Measurements from ENCODE around the gene UBAC2. TPM values are rescaled to one million over a fixed set of nuclear protein-coding genes. Genes with fewer than 3 reads are reported as not detected.
"Not testable (repeated sequence)": the region's sequence is repeated elsewhere in the genome, so short reads cannot be mapped to it uniquely, and the experiment has no call there.

The UBAC2 gene
- total RNA-seq, 2 experiments from 2014 or later: 52.8 to 60.8 TPM

DNA sequence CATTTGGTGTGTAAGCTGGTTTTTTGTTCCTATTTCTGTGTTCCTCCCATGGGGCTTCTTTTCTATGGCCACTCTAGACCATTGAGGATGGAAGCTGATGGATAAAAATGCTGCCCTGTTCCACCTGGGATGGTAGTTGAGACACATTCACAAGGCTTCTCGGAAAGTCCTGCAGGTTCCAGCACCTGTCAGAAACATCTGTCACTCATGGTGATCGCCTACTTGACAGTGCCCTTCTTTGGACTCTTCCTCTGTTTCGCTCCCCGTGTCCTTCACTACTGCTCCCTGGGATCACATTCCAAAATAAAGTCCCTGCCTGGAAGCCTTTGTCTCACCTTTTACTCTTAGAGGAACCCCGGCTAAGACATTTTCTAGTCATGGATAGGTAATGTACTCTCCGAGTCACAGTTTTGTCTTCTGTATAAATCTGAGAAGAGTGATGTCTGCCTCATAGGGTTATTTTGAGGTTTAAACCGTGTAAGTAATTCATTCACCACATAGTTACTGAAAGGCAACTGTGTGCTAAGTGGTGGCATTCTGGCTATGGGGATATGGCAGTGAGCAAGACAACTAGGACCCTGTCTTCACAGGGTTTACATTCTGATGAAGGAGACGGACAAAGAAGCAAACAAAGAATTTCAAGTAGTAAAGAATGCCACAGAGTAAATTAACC is 21.0 kb downstream of the UBAC2 start:
- Mint-ChIP-seq H3K4me3 (peak overlapping the region; percentile 10), H3K27me3 (no peaks in the 10 kb centered on the region), H3K36me3 (peaks cover 34% of the 10 kb centered on the region), H3K4me1 (peaks cover 89% of the 10 kb centered on the region), H3K9me3 (ENCODE audit: low read depth) (no peaks in the 10 kb centered on the region), H3K27ac (peak overlapping the region; percentile 84)
- no peak for DNase-seq
- ATAC-seq: no peak
- CTCF ChIA-PET: interaction anchor here (1.0 kb wide), 1 partner anchor 9 kb away, joined by 4 read pairs; no protein-coding TSS in a partner anchor

DNA sequence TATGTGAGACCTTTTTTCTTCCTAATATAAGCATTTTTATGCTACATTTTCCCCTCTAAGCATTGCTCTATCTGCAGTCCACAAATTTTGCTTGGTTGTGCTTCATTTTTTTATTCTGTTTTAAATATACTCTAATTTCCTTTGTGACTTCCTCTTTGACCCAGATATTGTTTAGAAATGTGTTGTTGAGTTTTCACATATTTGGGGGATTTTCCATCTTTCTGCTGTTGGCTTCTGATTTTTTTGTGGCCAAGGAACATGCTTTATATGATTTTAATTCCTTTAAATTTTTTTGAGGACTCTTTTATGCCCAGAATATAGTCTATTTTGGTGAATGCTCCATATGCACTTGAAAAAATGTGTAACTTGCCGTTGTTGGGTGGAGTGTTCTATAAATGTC is 22.9 kb downstream of the UBAC2 start:
- H3K4me3 Mint-ChIP-seq: peak overlapping the region; percentile 14
- ATAC-seq (no peak), DNase-seq (no peak)
- peaks cover 86% of the 10 kb centered on the region for H3K4me1 Mint-ChIP-seq
- CTCF ChIA-PET: interaction anchor here (0.7 to 1.3 kb wide), 3 partner anchors 45 to 213 kb away, joined by 3 to 6 read pairs (median 4); no protein-coding TSS in a partner anchor
- peaks cover 38% of the 10 kb centered on the region for H3K36me3 Mint-ChIP-seq
- peak overlapping the region; percentile 71 for H3K27ac Mint-ChIP-seq
- H3K27me3 Mint-ChIP-seq: no peaks in the 10 kb centered on the region
- H3K9me3 Mint-ChIP-seq (ENCODE audit: low read depth): no peaks in the 10 kb centered on the region

DNA sequence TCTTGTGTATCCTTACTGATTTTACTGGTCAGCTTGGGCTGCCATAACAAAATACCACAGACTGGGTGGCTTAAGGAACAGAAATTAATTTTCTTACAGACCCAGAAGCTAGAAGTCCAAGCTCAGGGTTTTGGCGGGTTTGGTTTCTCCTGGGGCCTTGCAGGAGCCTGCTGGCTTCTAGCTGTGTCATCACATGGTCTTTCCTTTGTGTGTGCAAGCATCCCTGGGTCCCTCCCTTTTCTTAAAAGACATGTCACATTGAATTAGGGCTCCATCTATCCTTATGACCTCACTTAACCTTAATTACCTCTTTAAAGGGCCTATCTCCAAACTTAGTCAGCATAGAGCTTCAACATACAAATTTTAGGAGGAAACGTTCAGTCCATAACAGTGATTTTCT is 23.4 kb downstream of the UBAC2 start:
- DNase-seq (no peak), ATAC-seq (no peak)
- H3K36me3 Mint-ChIP-seq: peaks cover 38% of the 10 kb centered on the region
- peak overlapping the region; percentile 14 for H3K4me3 Mint-ChIP-seq
- no peaks in the 10 kb centered on the region for H3K9me3 Mint-ChIP-seq (ENCODE audit: low read depth)
- H3K27me3 Mint-ChIP-seq: no peaks in the 10 kb centered on the region
- H3K27ac Mint-ChIP-seq: peak overlapping the region; percentile 71
- peaks cover 86% of the 10 kb centered on the region for H3K4me1 Mint-ChIP-seq
- CTCF ChIA-PET: interaction anchor here (1.2 to 1.3 kb wide), 2 partner anchors 45 to 213 kb away, joined by 4 to 6 read pairs; no protein-coding TSS in a partner anchor

DNA sequence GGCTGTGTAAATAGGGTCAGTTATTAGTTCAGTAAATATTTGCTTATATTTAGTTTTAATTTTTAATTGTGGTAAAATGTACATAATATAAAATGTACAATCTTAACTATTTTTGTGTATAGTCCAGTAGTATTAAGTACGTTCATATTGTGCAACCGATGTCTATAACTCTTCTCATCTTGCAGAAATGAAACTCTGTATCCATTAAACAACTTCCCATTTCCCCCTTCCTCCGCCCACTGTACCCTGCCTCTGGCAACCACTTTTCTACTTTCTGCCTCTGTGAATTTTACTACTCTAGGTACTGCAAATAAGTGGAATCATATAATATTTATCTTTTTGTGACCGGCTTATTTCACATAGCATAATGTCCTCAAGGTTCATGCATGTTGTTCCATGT is 24.4 kb downstream of the UBAC2 start:
- no peak overlapping the region for H3K27ac Mint-ChIP-seq
- no peaks in the 10 kb centered on the region for H3K9me3 Mint-ChIP-seq (ENCODE audit: low read depth)
- ATAC-seq (no peak), DNase-seq (no peak)
- peaks cover 38% of the 10 kb centered on the region for H3K36me3 Mint-ChIP-seq
- H3K4me1 Mint-ChIP-seq: peaks cover 87% of the 10 kb centered on the region
- no peak overlapping the region for H3K4me3 Mint-ChIP-seq
- CTCF ChIA-PET: no interaction called here
- H3K27me3 Mint-ChIP-seq: no peaks in the 10 kb centered on the region

- Mint-ChIP-seq H3K27me3 (no peaks in the 10 kb centered on the region), H3K27ac (peak overlapping the region; percentile 61), H3K4me3 (no peak overlapping the region), H3K9me3 (ENCODE audit: low read depth) (no peaks in the 10 kb centered on the region), H3K36me3 (peaks cover 39% of the 10 kb centered on the region), H3K4me1 (peaks cover 86% of the 10 kb centered on the region)
- ATAC-seq (no peak), DNase-seq (no peak)
- CTCF ChIA-PET: interaction anchor here (1.5 kb wide), 2 partner anchors 24 to 31 kb away, joined by 3 to 4 read pairs; partner anchors contain the start of gene GPR18
Measured at GRCh38 chr13:99226513-99226912, 25.9 kb downstream of the UBAC2 start.

GRCh38 chr13:99227331-99227900 is 26.8 kb downstream of the UBAC2 start:
- CTCF ChIA-PET: interaction anchor here (0.6 to 1.6 kb wide), 8 partner anchors 8 to 30 kb away, joined by 3 to 5 read pairs (median 3); partner anchors contain the start of gene GPR18
- Mint-ChIP-seq H3K36me3 (peaks cover 36% of the 10 kb centered on the region), H3K4me1 (peaks cover 82% of the 10 kb centered on the region), H3K27me3 (no peaks in the 10 kb centered on the region), H3K9me3 (ENCODE audit: low read depth) (no peaks in the 10 kb centered on the region), H3K27ac (peak overlapping the region; percentile 91), H3K4me3 (peak overlapping the region; percentile 71)
- DNase-seq: no peak
- ATAC-seq: no peak

DNA sequence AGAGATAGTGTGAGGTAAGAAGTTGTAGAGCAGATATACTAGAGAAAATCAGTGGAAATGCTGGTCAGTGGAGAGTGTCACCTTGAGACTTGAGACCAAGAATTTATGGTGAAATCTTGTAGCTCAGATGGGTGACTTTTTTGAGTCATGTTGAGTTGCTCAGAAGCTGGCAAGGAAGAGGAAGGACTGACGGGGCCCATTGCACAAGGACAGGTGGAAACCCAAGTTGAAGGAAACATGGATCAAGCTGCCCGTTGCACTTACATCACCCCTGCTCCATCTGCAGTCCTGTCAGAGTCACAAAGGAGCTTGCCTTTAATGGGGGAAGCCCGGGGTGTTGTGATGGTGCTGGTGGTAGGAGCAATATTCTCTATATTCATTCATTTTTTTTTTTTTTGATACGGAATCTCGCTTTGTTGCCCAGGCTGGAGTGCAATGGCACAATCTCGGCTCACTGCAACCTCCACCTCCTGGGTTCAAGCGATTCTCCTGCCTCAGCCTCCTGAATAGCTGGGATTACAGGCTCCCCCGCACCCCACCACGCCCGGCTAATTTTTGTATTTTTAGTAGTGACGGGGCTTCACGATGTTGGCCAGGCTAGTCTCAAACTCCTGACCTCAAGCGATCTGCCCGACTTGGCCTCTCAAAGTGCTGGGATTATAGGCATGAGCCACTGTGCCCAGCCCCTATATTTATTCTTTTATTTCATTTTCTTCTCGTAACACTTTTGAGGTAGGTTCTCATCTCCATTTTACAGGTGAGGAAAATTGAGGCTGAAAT is 27.4 kb downstream of the UBAC2 start:
- no peak for DNase-seq
- Mint-ChIP-seq H3K27me3 (no peaks in the 10 kb centered on the region), H3K27ac (peak overlapping the region; percentile 91), H3K4me1 (peaks cover 79% of the 10 kb centered on the region), H3K36me3 (peaks cover 29% of the 10 kb centered on the region), H3K9me3 (ENCODE audit: low read depth) (no peaks in the 10 kb centered on the region), H3K4me3 (peak overlapping the region; percentile 71)
- CTCF ChIA-PET: interaction anchor here (0.6 to 1.6 kb wide), 7 partner anchors 9 to 31 kb away, joined by 3 to 5 read pairs (median 3); partner anchors contain the start of gene GPR18
- ATAC-seq: peak; percentile 15

- no peak for DNase-seq
- ATAC-seq: peak; percentile 34
- Mint-ChIP-seq H3K36me3 (peaks cover 26% of the 10 kb centered on the region), H3K4me1 (peaks cover 74% of the 10 kb centered on the region), H3K27me3 (no peaks in the 10 kb centered on the region), H3K4me3 (peak overlapping the region; percentile 71), H3K9me3 (ENCODE audit: low read depth) (no peaks in the 10 kb centered on the region), H3K27ac (peak overlapping the region; percentile 91)
- CTCF ChIA-PET: interaction anchor here (0.6 to 4.5 kb wide), 11 partner anchors 8 to 208 kb away, joined by 3 to 21 read pairs (median 8); partner anchors contain the start of genes GPR18 and UBAC2
Measured at GRCh38 chr13:99228737-99229691, 28.4 kb downstream of the UBAC2 start.

DNA sequence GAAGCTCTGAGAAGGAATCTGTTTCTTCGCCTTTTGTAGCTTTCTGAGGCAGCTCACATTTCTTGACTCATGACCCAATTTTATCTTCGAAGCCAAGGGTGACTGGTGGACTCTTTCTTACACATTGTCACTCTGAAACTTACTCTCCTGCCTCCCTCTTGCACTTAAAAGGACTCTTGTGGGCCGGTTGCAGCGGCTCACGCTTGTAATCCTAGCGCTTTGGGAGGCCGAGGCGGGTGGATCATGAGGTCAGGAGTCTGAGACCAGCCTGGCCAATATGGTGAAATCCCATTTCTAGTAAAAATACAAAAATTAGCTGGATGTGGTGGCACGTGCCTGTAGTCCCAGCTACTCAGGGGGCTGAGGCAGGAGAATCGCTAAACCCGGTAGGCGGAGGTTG is 29.9 kb downstream of the UBAC2 start:
- peak overlapping the region; percentile 72 for H3K27ac Mint-ChIP-seq
- H3K9me3 Mint-ChIP-seq (ENCODE audit: low read depth); DNase-seq; ATAC-seq; H3K27me3 Mint-ChIP-seq: not testable (repeated sequence)
- H3K4me1 Mint-ChIP-seq: peaks cover 65% of the 10 kb centered on the region
- CTCF ChIA-PET: interaction anchor here (0.7 to 4.5 kb wide), 19 partner anchors 9 to 206 kb away, joined by 3 to 21 read pairs (median 4); partner anchors contain the start of genes GPR18 and UBAC2
- H3K36me3 Mint-ChIP-seq: peaks cover 24% of the 10 kb centered on the region
- H3K4me3 Mint-ChIP-seq: peak overlapping the region; percentile 31

GRCh38 chr13:99230991-99231390 is 30.3 kb downstream of the UBAC2 start:
- H3K36me3 Mint-ChIP-seq: peaks cover 23% of the 10 kb centered on the region
- DNase-seq: no peak
- no peaks in the 10 kb centered on the region for H3K27me3 Mint-ChIP-seq
- CTCF ChIA-PET: interaction anchor here (0.7 to 4.5 kb wide), 21 partner anchors 8 to 206 kb away, joined by 3 to 21 read pairs (median 4); partner anchors contain the start of genes GPR18 and UBAC2
- H3K9me3 Mint-ChIP-seq (ENCODE audit: low read depth): no peaks in the 10 kb centered on the region
- peaks cover 63% of the 10 kb centered on the region for H3K4me1 Mint-ChIP-seq
- ATAC-seq: peak; percentile 14
- peak overlapping the region; percentile 72 for H3K27ac Mint-ChIP-seq
- H3K4me3 Mint-ChIP-seq: peak overlapping the region; percentile 31

- CTCF ChIA-PET: interaction anchor here (1.0 to 4.5 kb wide), 15 partner anchors 8 to 205 kb away, joined by 3 to 21 read pairs (median 5); partner anchors contain the start of genes GPR18 and UBAC2
- Mint-ChIP-seq H3K27me3 (no peaks in the 10 kb centered on the region), H3K9me3 (ENCODE audit: low read depth) (no peaks in the 10 kb centered on the region), H3K27ac (peak overlapping the region; percentile 72), H3K4me1 (peaks cover 60% of the 10 kb centered on the region), H3K4me3 (peak overlapping the region; percentile 14), H3K36me3 (peaks cover 20% of the 10 kb centered on the region)
- DNase-seq (no peak), ATAC-seq (no peak)
Measured at GRCh38 chr13:99231721-99232120, 31.1 kb downstream of the UBAC2 start.

Measured in activated CD8-positive, alpha-beta memory T cell treated with anti-CD3 and anti-CD28 coated beads, Interleukin-2, amount 10 ng/mL, durations not matched to agents 7 days and 5 days (primary cell).